G401.6 (cell line): ENCODE data around the gene DACH1.
"Not testable (repeated sequence)": the region's sequence is repeated elsewhere in the genome, so short reads cannot be mapped to it uniquely, and the experiment has no call there.

ENCODE experiments used
- FAIRE-seq: peaks from 2 replicates; lab custom pipeline; 2012; peaks lifted over from hg19 to GRCh38; lab: Jason Lieb, UNC

Gene DACH1

GRCh38 chr13:71865874-71866334, 1.1 kb downstream of the DACH1 start:
- no peak for FAIRE-seq

- FAIRE-seq = no peak
Measured at GRCh38 chr13:71864986-71865873, 1.8 kb downstream of the DACH1 start.

- no peak for FAIRE-seq
Measured at GRCh38 chr13:71864094-71864985, 2.7 kb downstream of the DACH1 start.

GRCh38 chr13:71863254-71863865, 3.6 kb downstream of the DACH1 start:
- FAIRE-seq = no peak

- FAIRE-seq = no peak
Measured at GRCh38 chr13:71862459-71862943, 4.5 kb downstream of the DACH1 start.

- no peak for FAIRE-seq
Measured at GRCh38 chr13:71861769-71862458, 5.1 kb downstream of the DACH1 start.

GRCh38 chr13:71860547-71861138, 6.4 kb downstream of the DACH1 start:
- no peak for FAIRE-seq

- FAIRE-seq = no peak
Measured at GRCh38 chr13:71858647-71859046, 8.4 kb downstream of the DACH1 start.

- FAIRE-seq = no peak
Measured at GRCh38 chr13:71856548-71857043, 10.4 kb downstream of the DACH1 start.

- FAIRE-seq = no peak
Measured at GRCh38 chr13:71854401-71854800, 12.6 kb downstream of the DACH1 start.

- no peak for FAIRE-seq
Measured at GRCh38 chr13:71853725-71854124, 13.3 kb downstream of the DACH1 start.

GRCh38 chr13:71852736-71853135, 14.3 kb downstream of the DACH1 start:
- FAIRE-seq = no peak

GRCh38 chr13:71851498-71852409, 15.2 kb downstream of the DACH1 start:
- no peak for FAIRE-seq

- FAIRE-seq = no peak
Measured at GRCh38 chr13:71842003-71842402, 25.0 kb downstream of the DACH1 start.

- no peak for FAIRE-seq
Measured at GRCh38 chr13:71838842-71839241, 28.2 kb downstream of the DACH1 start.

GRCh38 chr13:71837582-71837981, 29.4 kb downstream of the DACH1 start:
- not testable (repeated sequence) for FAIRE-seq

GRCh38 chr13:71831716-71832115, 35.3 kb downstream of the DACH1 start:
- FAIRE-seq = no peak

- FAIRE-seq = no peak
Measured at GRCh38 chr13:71830736-71831135, 36.3 kb downstream of the DACH1 start.

- FAIRE-seq = no peak
Measured at GRCh38 chr13:71830323-71830722, 36.7 kb downstream of the DACH1 start.

- no peak for FAIRE-seq
Measured at GRCh38 chr13:71829547-71829946, 37.5 kb downstream of the DACH1 start.
